Purkinje cell (primary cell): ENCODE results near the gene SWSAP1. TPM values are rescaled to one million over a fixed set of nuclear protein-coding genes. Genes with fewer than 3 reads are reported as not detected.

Experiments
- polyA plus RNA-seq: library from polyadenylated mRNA; unstranded; fragments of >200 nt; fragmentation: Nextera tagmentation; gene quantifications from 2 replicates; pipeline ENCODE4 v1.2.1, GENCODE V29; 2014

SWSAP1 gene
- polyA plus RNA-seq, result 1.2 TPM in 1 of 2 replicates, not detected in the other

GRCh38 chr19:11374433-11375142 lies at the start of gene SWSAP1:
Gene SWSAP1, plus strand, starts transcription at chr19:11374666. Its CDS starts 15 bp downstream, at chr19:11374681.

GRCh38 chr19:11339254-11340098 lies 35.0 kb upstream of the SWSAP1 start, which contains the start of gene RAB3D:
Gene RAB3D, minus strand, starts transcription at chr19:11339657. Its CDS starts 2,258 bp downstream, at chr19:11337399.

GRCh38 chr19:11346104-11346940 lies 28.1 kb upstream of the SWSAP1 start, which contains the start of the genes CCDC159 and TMEM205:
Gene CCDC159, plus strand, starts transcription at chr19:11346519. Its CDS starts 88 bp downstream, at chr19:11346607.
Gene TMEM205, minus strand, starts transcription at chr19:11346268. Its CDS starts 649 bp downstream, at chr19:11345619.

GRCh38 chr19:11355160-11356073 lies 19.0 kb upstream of the SWSAP1 start, which contains the start of gene PLPPR2:
Gene PLPPR2, plus strand, starts transcription at chr19:11355432. Its CDS starts 2,242 bp downstream, at chr19:11357674.

GRCh38 chr19:11418549-11419506 lies 44.4 kb downstream of the SWSAP1 start, which contains the start of gene RGL3:
Gene RGL3, minus strand, starts transcription at chr19:11419314. Its CDS starts 36 bp downstream, at chr19:11419278.

Other genes starting within 250 kb of the SWSAP1 start
- gene SPC24, start 218.9 kb upstream of the SWSAP1 start, polyA plus RNA-seq, result 1.0 TPM in 1 of 2 replicates, not detected in the other
- gene KANK2, start 177.1 kb upstream of the SWSAP1 start, polyA plus RNA-seq, result 0.57 and 0.60 TPM in 2 replicates
- gene ANGPTL8, start 135.0 kb upstream of the SWSAP1 start, polyA plus RNA-seq, result not detected in 2 replicates
- gene DOCK6, start 112.1 kb upstream of the SWSAP1 start, polyA plus RNA-seq, result 0.66 TPM in 1 of 2 replicates, not detected in the other
- not detected in 2 replicates for gene TSPAN16, start 78.5 kb upstream of the SWSAP1 start, polyA plus RNA-seq
- 0.90 and 1.9 TPM in 2 replicates for gene RAB3D, start 35.0 kb upstream of the SWSAP1 start, polyA plus RNA-seq
- gene TMEM205, start 28.4 kb upstream of the SWSAP1 start, polyA plus RNA-seq, result 56.6 and 111 TPM in 2 replicates
- gene CCDC159, start 28.1 kb upstream of the SWSAP1 start, polyA plus RNA-seq, result 0.47 and 2.0 TPM in 2 replicates
- gene PLPPR2, start 19.2 kb upstream of the SWSAP1 start, polyA plus RNA-seq, result 8.4 and 12.7 TPM in 2 replicates
- gene EPOR, start 9.6 kb downstream of the SWSAP1 start, polyA plus RNA-seq, result 4.7 and 5.7 TPM in 2 replicates
- gene RGL3, start 44.6 kb downstream of the SWSAP1 start, polyA plus RNA-seq, result 3.5 TPM in 1 of 2 replicates, not detected in the other
- 0.99 and 3.2 TPM in 2 replicates for gene ODAD3, start 60.5 kb downstream of the SWSAP1 start, polyA plus RNA-seq
- 13.8 and 37.1 TPM in 2 replicates for gene PRKCSH, start 61.0 kb downstream of the SWSAP1 start, polyA plus RNA-seq
- 4.9 and 6.3 TPM in 2 replicates for gene ELAVL3, start 106.4 kb downstream of the SWSAP1 start, polyA plus RNA-seq
- gene ZNF653, start 131.2 kb downstream of the SWSAP1 start, polyA plus RNA-seq, result not detected in 2 replicates
- 10.3 and 11.8 TPM in 2 replicates for gene ECSIT, start 154.5 kb downstream of the SWSAP1 start, polyA plus RNA-seq
- not detected in 2 replicates for gene CNN1, start 164.2 kb downstream of the SWSAP1 start, polyA plus RNA-seq
- gene ELOF1, start 184.6 kb downstream of the SWSAP1 start, polyA plus RNA-seq, result 17.2 and 21.9 TPM in 2 replicates
- not detected in 2 replicates for gene ACP5, start 203.0 kb downstream of the SWSAP1 start, polyA plus RNA-seq
- 8.2 and 9.8 TPM in 2 replicates for gene ZNF627, start 222.8 kb downstream of the SWSAP1 start, polyA plus RNA-seq